Fibroblast of lung (primary cell): ENCODE data around the gene CIB4. TPM values are rescaled to one million over a fixed set of nuclear protein-coding genes. Genes with fewer than 3 reads are reported as not detected.

Source experiments
- DNase-seq, 2 donors: peaks; one replicate each; pipeline versions ENCODE4 v3.0.0 to v3.0.0-alpha.2; 2010; ENCODE audit warnings: low read depth in 2 of 2
- H2AFZ ChIP-seq: 2 replicates; pipeline ENCODE4 v1.5.1; 2012; ENCODE audit warnings: low read length, control low read depth, inconsistent platforms
- H3K27ac ChIP-seq: 2 replicates; pipeline ENCODE4 v1.5.1; 2011; ENCODE audit warnings: low read length, control low read depth; ENCODE audit not compliant: insufficient read depth
- H3K27me3 ChIP-seq: 2 replicates; pipeline ENCODE4 v1.5.1; 2011; ENCODE audit warnings: mild to moderate bottlenecking, low read length; ENCODE audit not compliant: control insufficient read depth, insufficient read depth
- H3K36me3 ChIP-seq: 2 replicates; pipeline ENCODE4 v1.5.1; 2011; ENCODE audit warnings: low read length; ENCODE audit not compliant: control insufficient read depth, insufficient read depth
- H3K4me1 ChIP-seq: 2 replicates; pipeline ENCODE4 v1.5.1; 2011; ENCODE audit warnings: low read length; ENCODE audit not compliant: control insufficient read depth, insufficient read depth; ENCODE audit errors: extremely low read depth
- H3K4me2 ChIP-seq: 2 replicates; pipeline ENCODE4 v1.5.1; 2011; ENCODE audit warnings: low read length, control low read depth; ENCODE audit not compliant: insufficient read depth; ENCODE audit errors: extremely low read depth
- H3K4me3 ChIP-seq, 4 experiments: fragments of 200-600 bp in 1 of 4; sonication (generic) in 1 of 4; replicated peaks in 1 of 4; 2 replicates each; pipeline ENCODE4 v1.5.1; 2011 to 2016; ENCODE audit warnings: low read length in 4 of 4, low read depth in 3 of 4, mild to moderate bottlenecking in 3 of 4, control low read depth in 2 of 4, inconsistent platforms in 1 of 4, mixed read lengths in 1 of 4; ENCODE audit not compliant: insufficient read depth in 1 of 4; ENCODE audit errors: control extremely low read depth in 1 of 4
- H3K79me2 ChIP-seq: 2 replicates; pipeline ENCODE4 v1.5.1; 2012; ENCODE audit warnings: mild to moderate bottlenecking, low read length, inconsistent platforms; ENCODE audit not compliant: control insufficient read depth, insufficient read depth
- H3K9ac ChIP-seq: 2 replicates; pipeline ENCODE4 v1.5.1; 2011; ENCODE audit warnings: mild to moderate bottlenecking, low read length, control low read depth; ENCODE audit not compliant: insufficient read depth
- H3K9me3 ChIP-seq: 2 replicates; pipeline ENCODE4 v1.5.1; 2012; ENCODE audit warnings: low read depth, low read length; ENCODE audit not compliant: control insufficient read depth, insufficient read depth
- H4K20me1 ChIP-seq: 2 replicates; pipeline ENCODE4 v1.5.1; 2011; ENCODE audit warnings: low read length; ENCODE audit not compliant: control insufficient read depth, insufficient read depth; ENCODE audit errors: extremely low read depth
- EZH2 ChIP-seq: IDR thresholded peaks from 2 replicates; pipeline ENCODE4 v1.5.1; 2012; ENCODE audit warnings: low read length, control low read depth, mild to moderate bottlenecking; ENCODE audit errors: missing control alignments
- polyA plus RNA-seq, 2 donors: library from polyadenylated mRNA; depleted of rRNA in 1 of 2; stranded (reverse) in 1 of 2; unstranded in 1 of 2; fragments of >200 nt; gene quantifications; 2 replicates each; pipeline ENCODE4 v1.2.1, GENCODE V29; 2011 to 2012; ENCODE audit warnings: missing spikeins in 1 of 2
- total RNA-seq: library from RNA; depleted of rRNA; stranded (reverse); fragments of >200 nt; gene quantifications from 2 replicates; pipeline ENCODE4 v1.2.1, GENCODE V29; 2014
- TF ChIP-seq, protein P1 (sequence below), 2 donors: IDR thresholded peaks in 1 of 2; conservative IDR thresholded peaks in 1 of 2; 1 replicate in 1 of 2; 2 replicates in 1 of 2; pipeline ENCODE4 v1.5.1; 2011 to 2012; ENCODE audit warnings: low read length in 2 of 2, control low read depth in 1 of 2, inconsistent platforms in 1 of 2, low read depth in 1 of 2, mild to moderate bottlenecking in 1 of 2

CIB4 gene
- total and polyA plus RNA-seq, 2 donors (not counting 1 experiment from before 2014, with no cell fraction given): not detected

DNA sequence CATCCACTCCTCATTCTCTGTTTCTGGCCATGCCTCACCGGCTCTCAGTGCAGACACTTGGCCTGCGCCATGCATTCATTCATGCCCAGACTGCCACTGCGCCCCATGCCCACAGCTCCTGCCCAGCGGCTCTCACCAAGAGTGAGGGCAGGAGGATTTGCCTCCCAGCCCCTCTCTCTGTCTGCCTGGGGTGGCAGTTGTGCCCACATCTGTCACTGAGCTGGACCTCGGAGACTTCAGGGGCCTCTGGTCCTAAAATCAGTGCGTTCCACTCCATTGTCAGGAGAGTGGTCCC lies 75.1 kb downstream of the CIB4 start:
- H3K27me3 ChIP-seq: peaks cover 47% of the 10 kb centered on the region
- H3K9ac ChIP-seq: no peak overlapping the region
- TF ChIP-seq, protein P1, sequence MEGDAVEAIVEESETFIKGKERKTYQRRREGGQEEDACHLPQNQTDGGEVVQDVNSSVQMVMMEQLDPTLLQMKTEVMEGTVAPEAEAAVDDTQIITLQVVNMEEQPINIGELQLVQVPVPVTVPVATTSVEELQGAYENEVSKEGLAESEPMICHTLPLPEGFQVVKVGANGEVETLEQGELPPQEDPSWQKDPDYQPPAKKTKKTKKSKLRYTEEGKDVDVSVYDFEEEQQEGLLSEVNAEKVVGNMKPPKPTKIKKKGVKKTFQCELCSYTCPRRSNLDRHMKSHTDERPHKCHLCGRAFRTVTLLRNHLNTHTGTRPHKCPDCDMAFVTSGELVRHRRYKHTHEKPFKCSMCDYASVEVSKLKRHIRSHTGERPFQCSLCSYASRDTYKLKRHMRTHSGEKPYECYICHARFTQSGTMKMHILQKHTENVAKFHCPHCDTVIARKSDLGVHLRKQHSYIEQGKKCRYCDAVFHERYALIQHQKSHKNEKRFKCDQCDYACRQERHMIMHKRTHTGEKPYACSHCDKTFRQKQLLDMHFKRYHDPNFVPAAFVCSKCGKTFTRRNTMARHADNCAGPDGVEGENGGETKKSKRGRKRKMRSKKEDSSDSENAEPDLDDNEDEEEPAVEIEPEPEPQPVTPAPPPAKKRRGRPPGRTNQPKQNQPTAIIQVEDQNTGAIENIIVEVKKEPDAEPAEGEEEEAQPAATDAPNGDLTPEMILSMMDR (conservative IDR thresholded peaks at IDR 0.05 in 1 of 2, IDR thresholded peaks at IDR 0.05 in 1 of 2; ENCODE audit: low read depth in 1 of 2, low read length in 2 of 2): no peak
- no peak for TF ChIP-seq EZH2
- no peak for DNase-seq
- H3K4me3 ChIP-seq: no peak overlapping the region
- H2AFZ ChIP-seq: no peak overlapping the region
- no peak overlapping the region for H3K4me2 ChIP-seq
- H4K20me1 ChIP-seq: no peaks in the 10 kb centered on the region
- no peaks in the 10 kb centered on the region for H3K4me1 ChIP-seq
- H3K9me3 ChIP-seq: no peaks in the 10 kb centered on the region
- no peaks in the 10 kb centered on the region for H3K79me2 ChIP-seq
- H3K36me3 ChIP-seq: no peaks in the 10 kb centered on the region
- no peak overlapping the region for H3K27ac ChIP-seq

DNA sequence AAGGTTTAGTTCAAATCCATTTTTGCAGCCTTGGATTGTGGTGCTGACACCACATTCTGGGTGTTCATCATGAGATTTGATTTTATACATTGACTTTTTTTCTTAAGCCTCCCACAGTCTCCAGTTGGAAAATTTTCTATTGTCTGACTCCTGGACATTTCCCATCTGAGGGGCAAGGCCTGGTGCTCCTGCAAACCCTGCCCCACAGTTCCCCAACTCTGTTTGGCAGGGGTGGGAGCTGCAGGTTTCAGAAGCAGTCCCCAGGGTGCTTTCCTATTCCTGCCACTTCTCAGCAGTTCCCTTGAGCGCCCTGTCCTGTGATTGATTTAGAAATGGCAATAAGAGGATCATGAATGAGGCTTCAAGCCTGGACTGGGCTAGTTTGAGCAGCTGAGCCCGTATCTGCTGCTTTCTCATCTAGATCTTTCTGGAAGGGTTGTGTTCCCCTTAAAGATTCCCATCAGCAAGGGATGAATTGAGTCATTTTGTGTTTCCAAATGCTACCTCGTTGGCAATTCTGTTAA lies 77.0 kb downstream of the CIB4 start:
- H3K36me3 ChIP-seq: no peaks in the 10 kb centered on the region
- H3K9me3 ChIP-seq: no peaks in the 10 kb centered on the region
- no peak overlapping the region for H2AFZ ChIP-seq
- H4K20me1 ChIP-seq: no peaks in the 10 kb centered on the region
- TF ChIP-seq EZH2: no peak
- TF ChIP-seq, protein P1 (conservative IDR thresholded peaks at IDR 0.05 in 1 of 2, IDR thresholded peaks at IDR 0.05 in 1 of 2; ENCODE audit: low read depth in 1 of 2, low read length in 2 of 2): no peak
- no peak overlapping the region for H3K4me3 ChIP-seq
- no peaks in the 10 kb centered on the region for H3K79me2 ChIP-seq
- H3K9ac ChIP-seq: no peak overlapping the region
- DNase-seq: no peak
- H3K27me3 ChIP-seq: peaks cover 44% of the 10 kb centered on the region
- H3K4me1 ChIP-seq: no peaks in the 10 kb centered on the region
- H3K4me2 ChIP-seq: no peak overlapping the region
- H3K27ac ChIP-seq: no peak overlapping the region

DNA sequence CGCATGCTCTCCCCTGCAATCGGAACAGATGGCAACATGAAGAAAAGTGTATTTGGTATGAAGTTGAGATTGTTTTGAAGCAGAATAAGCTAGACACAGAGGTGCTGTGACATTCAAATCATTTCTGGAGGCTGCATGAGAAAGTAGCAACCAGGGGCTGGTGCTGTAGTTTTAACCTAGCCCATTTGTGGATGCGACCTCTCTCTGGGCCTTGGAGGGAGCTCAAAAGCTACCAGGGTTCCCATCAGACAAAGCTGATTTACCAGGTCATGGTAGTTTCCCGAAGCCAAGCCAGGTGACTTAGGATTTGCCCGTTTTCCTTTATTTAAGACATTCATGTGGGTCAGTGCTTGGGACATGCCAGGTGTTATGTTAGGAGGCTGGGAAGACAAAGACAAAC lies 77.5 kb downstream of the CIB4 start:
- H4K20me1 ChIP-seq: no peaks in the 10 kb centered on the region
- H3K9ac ChIP-seq: no peak overlapping the region
- H3K79me2 ChIP-seq: no peaks in the 10 kb centered on the region
- no peaks in the 10 kb centered on the region for H3K36me3 ChIP-seq
- no peaks in the 10 kb centered on the region for H3K9me3 ChIP-seq
- H3K27ac ChIP-seq: no peak overlapping the region
- TF ChIP-seq EZH2: no peak
- TF ChIP-seq, protein P1 (conservative IDR thresholded peaks at IDR 0.05 in 1 of 2, IDR thresholded peaks at IDR 0.05 in 1 of 2; ENCODE audit: low read depth in 1 of 2, low read length in 2 of 2): no peak
- H3K4me1 ChIP-seq: no peaks in the 10 kb centered on the region
- H3K4me3 ChIP-seq: no peak overlapping the region
- peaks cover 47% of the 10 kb centered on the region for H3K27me3 ChIP-seq
- H2AFZ ChIP-seq: no peak overlapping the region
- DNase-seq: no peak
- H3K4me2 ChIP-seq: no peak overlapping the region
